Stimulated activated CD4-positive, alpha-beta T cell treated with anti-CD3 and anti-CD28 coated beads, Interleukin-1b, Interleukin-23, amount 100 ng/mL, for 24 hours (primary cell): Measurements from ENCODE around the gene MBD2.

ENCODE experiments used
- DNase-seq, 4 experiments: peaks; one replicate each; pipeline ENCODE4 v3.0.0-alpha.2; 2020; ENCODE audit warnings: low read depth in 4 of 4, low spot score in 1 of 4

Gene MBD2

DNA sequence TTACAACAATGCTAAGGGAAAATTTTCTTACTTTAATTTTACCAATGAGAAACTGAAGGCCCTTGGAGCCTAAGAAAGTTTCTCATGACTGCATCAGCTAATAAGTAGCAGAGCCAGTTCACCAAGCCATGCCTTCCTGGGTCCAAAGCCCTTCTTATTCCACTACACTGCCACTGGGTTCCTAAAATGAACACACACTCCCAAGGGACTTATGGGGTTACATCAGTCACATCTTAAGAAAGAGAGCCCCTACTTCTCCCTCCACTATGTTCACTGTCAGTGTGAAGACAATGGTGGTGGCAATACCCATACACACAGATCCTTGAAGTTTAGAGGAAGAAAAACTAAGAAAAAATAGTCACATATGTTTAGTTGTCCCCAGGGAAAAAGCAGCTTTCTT, 20.6 kb downstream of the MBD2 start:
- DNase-seq = no peak

DNA sequence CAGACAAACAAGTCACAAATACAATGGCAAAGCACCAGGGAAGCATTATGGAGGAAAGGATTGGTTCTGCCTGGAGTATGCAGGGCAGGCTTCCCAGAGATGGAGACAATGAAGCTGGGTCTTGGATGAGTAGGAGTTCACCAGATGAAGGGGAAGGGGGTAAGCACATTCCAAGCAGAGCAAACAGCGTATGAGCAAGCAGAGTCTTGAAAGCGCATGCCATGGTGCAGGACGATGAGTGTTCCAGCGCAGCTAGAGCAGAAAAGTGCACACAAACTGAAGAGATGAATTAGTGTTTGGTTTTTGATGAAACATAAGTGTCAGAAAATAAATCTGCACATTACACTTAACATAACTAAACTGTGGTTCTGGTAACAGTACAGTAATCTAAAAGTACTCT, 21.6 kb downstream of the MBD2 start:
- DNase-seq = no peak

GRCh38 chr18:54197747-54198411, 26.6 kb downstream of the MBD2 start:
- DNase-seq = no peak

DNA sequence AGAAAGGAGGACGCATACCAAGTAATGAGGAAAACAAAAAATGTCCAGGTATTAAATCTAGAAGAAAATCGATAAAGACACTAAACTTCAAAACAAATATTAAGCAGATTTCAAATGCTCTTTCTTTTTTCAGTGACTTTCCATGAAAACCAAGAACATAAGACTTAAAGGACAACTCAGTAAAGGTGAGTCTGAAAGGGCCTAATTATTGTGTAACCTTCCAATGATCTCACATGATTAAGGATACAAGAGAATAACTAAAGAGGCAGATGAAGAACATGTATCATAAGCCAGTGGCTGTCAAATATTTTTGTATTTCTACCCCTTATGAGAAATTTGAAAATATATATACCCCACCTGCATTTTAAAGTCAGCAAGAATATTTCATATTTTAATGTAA, 30.7 kb downstream of the MBD2 start:
- no peak for DNase-seq

GRCh38 chr18:54192900-54193299, 31.6 kb downstream of the MBD2 start:
- DNase-seq = no peak

GRCh38 chr18:54192415-54192814, 32.1 kb downstream of the MBD2 start:
- no peak for DNase-seq

DNA sequence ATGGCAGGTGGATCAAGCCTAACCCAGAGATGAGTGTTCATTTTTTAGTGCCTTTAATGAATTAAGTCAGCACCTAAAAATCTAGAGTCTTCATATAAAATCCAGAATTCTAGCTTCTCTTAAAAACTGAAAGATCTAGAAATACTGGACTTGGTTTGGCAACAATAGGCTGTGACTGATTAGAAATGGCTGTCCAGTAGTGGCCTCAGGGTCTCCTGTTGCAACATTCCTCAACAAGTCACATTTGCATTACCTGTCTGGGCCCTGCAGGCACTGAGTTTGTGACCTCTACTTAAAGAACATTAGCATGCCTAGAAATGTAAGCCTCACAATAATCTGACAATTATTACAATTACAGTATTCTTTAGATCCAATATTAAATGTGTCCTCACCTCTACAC, 33.1 kb downstream of the MBD2 start:
- DNase-seq = no peak

DNA sequence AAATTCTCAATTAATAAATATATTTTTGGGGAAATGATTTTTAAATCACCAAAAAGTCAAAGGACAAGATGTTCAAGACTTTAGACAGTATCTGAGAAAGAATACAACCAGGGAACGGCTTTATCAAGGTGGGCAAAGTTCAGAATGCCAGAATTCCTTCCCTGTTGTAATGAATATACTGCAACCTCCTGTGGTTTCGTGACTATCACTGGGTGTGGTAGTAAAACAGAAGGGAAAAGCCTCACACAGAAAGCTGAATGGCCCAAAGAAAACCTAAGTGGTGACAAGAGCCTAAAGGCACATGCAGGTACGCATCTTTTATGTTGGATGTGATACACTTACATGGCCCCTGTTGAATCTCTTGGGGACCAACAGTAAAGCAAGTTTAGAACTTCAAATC, 37.1 kb downstream of the MBD2 start:
- DNase-seq = no peak

DNA sequence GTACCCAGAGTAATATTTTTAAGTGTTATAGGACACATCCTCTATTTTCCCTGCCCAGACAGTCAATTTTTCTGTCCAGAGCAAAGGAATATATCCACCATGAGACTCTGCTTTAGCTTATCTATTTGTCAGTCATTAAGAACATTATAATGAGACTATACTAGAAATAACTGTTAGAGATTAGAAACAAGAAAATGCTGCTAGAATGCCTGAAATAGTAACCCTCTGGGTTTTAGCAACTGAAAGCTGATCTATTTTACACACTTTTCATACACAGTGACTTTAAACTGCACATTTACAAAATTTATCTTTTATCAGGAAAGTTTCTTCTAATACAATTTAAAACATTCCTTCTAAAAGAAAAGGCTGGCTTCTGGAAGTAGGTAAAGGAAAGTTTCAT, 39.6 kb downstream of the MBD2 start:
- DNase-seq = no peak

DNA sequence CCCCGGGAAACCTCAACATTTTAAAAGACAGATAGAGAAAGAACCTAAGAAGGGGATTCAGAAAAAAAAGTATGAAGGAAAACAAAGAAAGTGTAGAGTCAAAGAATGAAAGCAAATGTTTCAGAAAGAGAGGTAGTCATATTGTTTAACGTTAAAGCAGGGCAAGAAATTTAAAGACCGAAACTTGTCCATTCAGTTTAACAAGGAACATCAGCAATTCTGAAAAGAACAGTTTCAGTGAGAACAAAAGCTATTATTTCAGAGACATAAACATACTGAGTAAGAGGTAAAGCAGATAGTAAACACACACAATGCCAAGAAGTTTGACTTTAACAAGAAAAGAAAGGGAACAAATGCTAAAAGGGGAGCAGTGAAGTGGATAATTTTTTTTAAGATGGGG, 41.1 kb downstream of the MBD2 start:
- no peak for DNase-seq

DNA sequence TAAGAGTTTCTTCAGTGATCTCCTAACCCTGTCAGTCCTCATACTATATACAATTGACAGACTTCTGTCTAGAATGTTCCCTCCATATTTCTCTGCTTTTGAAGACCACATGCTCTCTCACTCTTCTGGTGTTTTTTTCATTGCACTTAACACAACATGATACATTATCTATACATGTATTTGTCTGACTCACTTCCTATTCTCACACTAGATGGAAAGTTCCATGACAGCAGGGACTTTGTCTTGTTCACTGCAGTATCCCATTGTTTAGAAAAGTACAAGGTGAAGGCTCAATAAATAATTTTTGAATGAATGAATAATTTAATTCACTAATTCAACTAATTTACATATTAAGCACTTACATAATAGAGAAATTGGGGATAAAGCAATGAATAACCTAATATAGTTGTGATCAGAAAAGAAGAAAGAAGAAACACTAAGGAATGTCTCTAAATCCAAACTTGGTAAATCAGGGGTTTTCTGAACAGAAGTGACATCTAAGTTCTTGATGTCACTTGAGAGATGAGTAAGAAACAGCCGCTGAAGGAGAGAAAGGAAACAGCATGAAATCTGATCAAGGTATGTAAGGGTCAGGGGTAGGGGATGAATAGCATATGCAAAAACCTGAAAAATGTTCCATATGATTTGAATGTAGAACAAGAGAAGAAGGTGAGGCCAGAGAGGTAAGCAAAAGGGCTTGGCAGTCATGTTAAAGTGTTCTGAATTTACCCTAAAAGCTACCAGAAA, 42.4 kb downstream of the MBD2 start:
- DNase-seq = no peak

GRCh38 chr18:54173980-54174630, 50.4 kb downstream of the MBD2 start:
- no peak for DNase-seq

DNA sequence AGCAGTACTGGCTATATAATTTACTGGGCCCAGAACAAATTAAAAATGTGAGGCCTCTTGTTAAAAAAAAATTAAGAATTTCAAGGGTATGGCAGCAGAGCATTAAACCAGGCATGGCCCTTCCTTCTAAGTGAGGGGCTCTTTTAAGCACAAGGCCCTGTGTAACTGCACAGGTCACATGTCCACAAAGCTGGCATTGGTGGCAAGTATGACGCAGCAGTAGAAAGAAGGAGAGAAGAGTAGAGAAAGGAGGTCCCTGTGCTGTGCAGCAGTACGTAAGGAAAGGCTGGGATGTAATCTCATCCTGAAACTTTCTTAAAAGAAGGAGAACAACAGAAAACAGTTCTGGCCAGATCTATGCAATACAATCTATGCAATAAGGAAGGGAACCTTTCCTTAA, 51.2 kb downstream of the MBD2 start:
- no peak for DNase-seq

- DNase-seq = no peak
Measured at GRCh38 chr18:54169431-54170403, 54.8 kb downstream of the MBD2 start.

- DNase-seq = no peak
Measured at GRCh38 chr18:54165450-54165849, 59.0 kb downstream of the MBD2 start.

DNA sequence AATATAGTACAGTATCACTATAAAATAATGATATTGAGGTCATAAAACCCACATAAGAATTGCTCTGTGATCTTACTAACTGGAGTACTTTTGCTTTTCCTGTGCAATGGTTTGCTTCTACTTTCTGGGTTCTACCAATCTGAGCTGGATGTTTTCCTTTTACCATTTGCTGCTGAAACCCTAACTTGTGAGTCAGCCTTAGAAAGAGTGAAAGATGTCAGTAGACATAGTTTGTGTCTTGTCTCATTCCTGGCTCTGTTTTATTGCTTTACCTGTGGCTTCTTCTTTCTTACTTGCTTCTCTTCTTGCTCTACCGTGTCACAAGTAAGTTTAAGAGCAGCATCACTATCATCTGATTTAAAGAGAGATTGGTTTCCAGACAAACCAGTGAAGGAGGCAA, 61.0 kb downstream of the MBD2 start:
- no peak for DNase-seq

DNA sequence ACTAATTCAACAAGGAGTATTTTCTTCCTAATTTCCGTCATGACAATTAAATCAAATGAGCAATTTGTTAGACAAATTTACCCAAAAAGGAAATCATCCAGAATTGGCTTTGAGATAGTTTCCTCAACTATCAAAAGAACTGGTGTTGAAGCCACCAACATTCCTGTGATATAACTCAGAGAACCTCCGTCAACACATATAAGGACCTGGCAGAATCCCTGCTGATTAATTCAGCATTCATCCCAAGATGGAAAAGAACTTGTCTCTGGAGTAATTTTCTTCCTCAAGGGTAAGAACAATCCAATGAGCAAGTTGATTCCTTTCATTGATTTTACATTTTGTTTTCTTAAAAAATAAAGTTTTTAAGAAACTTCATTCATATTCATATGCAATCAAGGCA, 62.0 kb downstream of the MBD2 start:
- no peak for DNase-seq

- no peak for DNase-seq
Measured at GRCh38 chr18:54161267-54161666, 63.2 kb downstream of the MBD2 start.

- no peak for DNase-seq
Measured at GRCh38 chr18:54159906-54160305, 64.6 kb downstream of the MBD2 start.

GRCh38 chr18:54157646-54158385, 66.7 kb downstream of the MBD2 start:
- no peak for DNase-seq

DNA sequence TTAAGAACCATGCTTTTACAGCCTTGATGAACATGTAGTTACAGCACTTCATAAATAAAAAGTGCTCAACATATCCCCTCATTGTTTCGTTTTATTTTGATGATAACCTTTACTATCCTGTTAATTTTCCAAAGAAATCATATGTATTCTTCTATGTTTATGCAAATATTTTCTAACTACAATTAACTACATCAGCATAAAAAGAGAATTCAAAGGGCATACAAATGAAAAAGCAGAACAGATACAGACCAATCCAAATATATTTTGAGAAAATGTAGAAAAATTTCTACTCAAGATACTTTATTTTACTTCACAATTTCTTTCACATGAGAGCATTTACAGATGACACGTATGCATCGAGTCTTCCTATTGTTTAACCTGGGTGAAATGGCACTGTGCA, 69.1 kb downstream of the MBD2 start:
- no peak for DNase-seq
